ENCODE data around the gene PI16. TPM values are rescaled to one million over a fixed set of nuclear protein-coding genes. Genes with fewer than 3 reads are reported as not detected.

PI16 gene
- total and polyA plus RNA-seq, 2 donors (not counting 1 experiment from before 2014, with no cell fraction given): 1.4 to 7.4 TPM

DNA sequence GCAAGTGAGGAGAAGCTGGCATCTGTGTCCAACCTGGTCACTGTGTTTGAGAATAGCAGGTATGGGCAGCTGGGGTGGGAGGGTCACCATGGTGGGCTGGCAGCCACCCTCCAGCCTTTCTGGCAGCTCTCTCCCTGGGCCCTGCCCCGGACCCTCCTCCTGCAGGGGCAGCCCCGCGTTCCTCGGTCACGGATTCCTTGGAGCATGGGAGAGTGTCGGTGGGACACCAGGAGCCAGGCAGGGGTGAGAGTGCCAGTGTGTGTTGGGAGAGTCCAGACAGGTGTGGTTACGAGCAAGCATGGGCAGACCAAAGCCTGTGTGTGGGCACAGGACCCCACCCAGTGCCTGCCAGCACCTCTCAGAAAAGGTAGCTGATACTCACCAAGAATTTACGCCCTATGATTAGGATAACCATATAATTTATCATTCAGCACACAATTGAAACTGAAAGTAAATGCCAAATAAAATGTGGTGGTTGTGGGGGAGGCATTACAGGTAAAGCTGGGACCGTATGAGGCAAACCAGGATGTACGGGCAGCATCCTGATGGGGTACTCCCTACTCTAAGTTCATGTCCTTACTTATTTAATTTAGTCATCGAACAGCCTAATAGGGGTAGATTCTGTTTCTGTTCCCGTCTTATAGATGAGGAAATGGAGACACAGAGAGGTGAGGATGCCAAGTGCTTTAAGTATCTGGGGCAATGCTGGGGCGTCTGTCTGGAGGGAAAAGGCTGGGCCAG, 51.5 kb downstream of the PI16 start:
- no peaks in the 10 kb centered on the region for H3K27me3 ChIP-seq (replicated peaks in 1 of 4; ENCODE audit: control extremely low read depth in 1 of 4, control insufficient read depth in 3 of 4, insufficient read depth in 4 of 4, low read length in 3 of 4)
- H3K27ac ChIP-seq (ENCODE audit: low read length in 2 of 2): peak overlapping the region; percentile 80 to 92
- H3K79me2 ChIP-seq (ENCODE audit: control insufficient read depth, insufficient read depth, low read length): peaks cover 61% of the 10 kb centered on the region
- H3K4me3 ChIP-seq (ENCODE audit: control extremely low read depth in 1 of 5, extremely low read depth in 1 of 5, insufficient read depth in 1 of 5, low read depth in 2 of 5, low read length in 4 of 5): peak overlapping the region; percentile 82 to 97 (median 89)
- H3K4me3 Mint-ChIP-seq: peak overlapping the region; percentile 96
- peak overlapping the region; percentile 92 for H3K4me2 ChIP-seq (replicated peaks; ENCODE audit: low read depth, low read length, poor library complexity, severe bottlenecking)
- ChIA-PET POLR2A (interaction anchor here (0.7 to 4.0 kb wide), 7 partner anchors 10 to 165 kb away, joined by 3 to 40 read pairs (median 11); partner anchors contain the start of gene MTCH1), CTCF (interaction anchor here (1.1 to 5.1 kb wide), 13 partner anchors 12 to 253 kb away, joined by 3 to 113 read pairs (median 12); partner anchors contain the start of genes C6orf89, MTCH1, PIM1 and PPIL1)
- H4K20me1 ChIP-seq (ENCODE audit: control insufficient read depth, insufficient read depth, low read length, poor library complexity, severe bottlenecking): peaks cover 55% of the 10 kb centered on the region
- no peaks in the 10 kb centered on the region for H3K9me3 Mint-ChIP-seq (ENCODE audit: insufficient read depth)
- 42% methylated on average over 9 of the region's 13 CpGs for WGBS (ENCODE audit: insufficient coverage)
- H3K9me3 ChIP-seq (ENCODE audit: control extremely low read depth in 1 of 3, control insufficient read depth in 2 of 3, insufficient read depth in 1 of 3, low read length in 2 of 3): peaks cover 0 to 6% (median 0%) of the 10 kb centered on the region in 3 donors
- no peak for TF ChIP-seq EZH2 (IDR thresholded peaks at IDR 0.05; ENCODE audit: borderline replicate concordance, insufficient read depth, low read depth, low read length, poor library complexity, severe bottlenecking)
- TF ChIP-seq, protein P1, sequence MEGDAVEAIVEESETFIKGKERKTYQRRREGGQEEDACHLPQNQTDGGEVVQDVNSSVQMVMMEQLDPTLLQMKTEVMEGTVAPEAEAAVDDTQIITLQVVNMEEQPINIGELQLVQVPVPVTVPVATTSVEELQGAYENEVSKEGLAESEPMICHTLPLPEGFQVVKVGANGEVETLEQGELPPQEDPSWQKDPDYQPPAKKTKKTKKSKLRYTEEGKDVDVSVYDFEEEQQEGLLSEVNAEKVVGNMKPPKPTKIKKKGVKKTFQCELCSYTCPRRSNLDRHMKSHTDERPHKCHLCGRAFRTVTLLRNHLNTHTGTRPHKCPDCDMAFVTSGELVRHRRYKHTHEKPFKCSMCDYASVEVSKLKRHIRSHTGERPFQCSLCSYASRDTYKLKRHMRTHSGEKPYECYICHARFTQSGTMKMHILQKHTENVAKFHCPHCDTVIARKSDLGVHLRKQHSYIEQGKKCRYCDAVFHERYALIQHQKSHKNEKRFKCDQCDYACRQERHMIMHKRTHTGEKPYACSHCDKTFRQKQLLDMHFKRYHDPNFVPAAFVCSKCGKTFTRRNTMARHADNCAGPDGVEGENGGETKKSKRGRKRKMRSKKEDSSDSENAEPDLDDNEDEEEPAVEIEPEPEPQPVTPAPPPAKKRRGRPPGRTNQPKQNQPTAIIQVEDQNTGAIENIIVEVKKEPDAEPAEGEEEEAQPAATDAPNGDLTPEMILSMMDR (IDR thresholded peaks at IDR 0.05): no peak
- intact Hi-C loops (cut with micrococcal nuclease): loop anchor here (1.0 to 10.0 kb wide), 5 partner anchors 42 to 411 kb away; partner anchors contain the start of gene SRSF3
- ATAC-seq (ENCODE audit: low read depth) (peak; percentile 0), DNase-seq (peak; percentile 60)
- H3K9ac ChIP-seq (ENCODE audit: low read length): peak overlapping the region; percentile 97
- H2AFZ ChIP-seq (ENCODE audit: insufficient read depth, low read depth, low read length, poor library complexity, severe bottlenecking): peak overlapping the region; percentile 34
- H3K36me3 ChIP-seq (replicated peaks in 1 of 2; ENCODE audit: control extremely low read depth in 1 of 2, control insufficient read depth in 1 of 2, extremely low read depth in 1 of 2, insufficient read depth in 2 of 2, low read length in 1 of 2): peaks cover 0 to 31% of the 10 kb centered on the region in 2 experiments
- H3K27ac Mint-ChIP-seq: peak overlapping the region; percentile 95
- no peaks in the 10 kb centered on the region for H3K27me3 Mint-ChIP-seq
- H3K4me1 Mint-ChIP-seq: peaks cover 82% of the 10 kb centered on the region
- H3K4me1 ChIP-seq (ENCODE audit: control insufficient read depth in 2 of 2, insufficient read depth in 2 of 2, low read length in 2 of 2): peaks cover 56 to 83% of the 10 kb centered on the region in 2 donors

Measured in B cell (primary cell).